WTC11 (cell line): Measurements from ENCODE around the gene HDGF. TPM values are rescaled to one million over a fixed set of nuclear protein-coding genes. Genes with fewer than 3 reads are reported as not detected.

ENCODE experiments used
- ATF1 ChIP-seq: sonication (generic); formaldehyde crosslinking; IDR thresholded peaks from 2 replicates; pipeline ENCODE4 v1.8.1; 2023; ENCODE audit warnings: mild to moderate bottlenecking, moderate library complexity, missing genetic modification reagents
- CBFB ChIP-seq: sonication (generic); formaldehyde crosslinking; IDR thresholded peaks from 2 replicates; pipeline ENCODE4 v1.8.1; 2022; ENCODE audit warnings: mild to moderate bottlenecking, low read depth, missing genetic modification reagents
- CREB1 ChIP-seq: sonication (generic); formaldehyde crosslinking; IDR thresholded peaks from 2 replicates; pipeline ENCODE4 v1.8.0; 2023; ENCODE audit warnings: mild to moderate bottlenecking, missing genetic modification reagents
- FOXP1 ChIP-seq: sonication (generic); formaldehyde crosslinking; IDR thresholded peaks from 2 replicates; pipeline ENCODE4 v1.8.0; 2022; ENCODE audit warnings: missing genetic modification reagents, mild to moderate bottlenecking, moderate library complexity, borderline replicate concordance
- GTF2I ChIP-seq: fragments of 250-450 bp; sonication (Bioruptor Pico); conservative IDR thresholded peaks from 2 replicates; pipeline ENCODE4 v1.4.0; 2021; ENCODE audit warnings: mild to moderate bottlenecking
- HMGA2 ChIP-seq: fragments of 250-450 bp; sonication (Bioruptor Pico); IDR thresholded peaks from 2 replicates; pipeline ENCODE4 v1.4.0; 2021; ENCODE audit warnings: mild to moderate bottlenecking, moderate library complexity
- JUN ChIP-seq: sonication (generic); formaldehyde crosslinking; IDR thresholded peaks from 2 replicates; pipeline ENCODE4 v1.8.0; 2023; ENCODE audit warnings: mild to moderate bottlenecking, missing genetic modification reagents
- MXD4 ChIP-seq: fragments of 250-450 bp; sonication (Bioruptor Pico); IDR thresholded peaks from 2 replicates; pipeline ENCODE4 v1.8.0; 2021; ENCODE audit warnings: mild to moderate bottlenecking, moderate library complexity, borderline replicate concordance
- NFE2L1 ChIP-seq: sonication (generic); formaldehyde crosslinking; IDR thresholded peaks from 2 replicates; pipeline ENCODE4 v1.8.1; 2023; ENCODE audit warnings: missing genetic modification reagents
- NR3C1 ChIP-seq: sonication (generic); formaldehyde crosslinking; conservative IDR thresholded peaks from 2 replicates; pipeline ENCODE4 v1.8.1; 2023; ENCODE audit warnings: low read depth, mild to moderate bottlenecking, missing genetic modification reagents
- RORB ChIP-seq: fragments of 250-450 bp; sonication (Bioruptor Pico); IDR thresholded peaks from 2 replicates; pipeline ENCODE4 v1.9.0; 2021; ENCODE audit warnings: mild to moderate bottlenecking
- SOX15 ChIP-seq: fragments of 250-450 bp; sonication (Bioruptor Pico); IDR thresholded peaks from 2 replicates; pipeline ENCODE4 v1.9.0; 2021; ENCODE audit warnings: mild to moderate bottlenecking
- TEAD1 ChIP-seq: sonication (generic); formaldehyde crosslinking; IDR thresholded peaks from 2 replicates; pipeline ENCODE4 v1.8.0; 2022; ENCODE audit warnings: mild to moderate bottlenecking, missing genetic modification reagents
- TEAD4 ChIP-seq: sonication (generic); formaldehyde crosslinking; IDR thresholded peaks from 2 replicates; pipeline ENCODE4 v1.8.0; 2022; ENCODE audit warnings: mild to moderate bottlenecking, missing genetic modification reagents
- ZBTB21 ChIP-seq: sonication (generic); formaldehyde crosslinking; IDR thresholded peaks from 2 replicates; pipeline ENCODE4 v1.8.1; 2023; ENCODE audit warnings: mild to moderate bottlenecking, missing genetic modification reagents, borderline replicate concordance
- total RNA-seq: library from RNA; stranded (reverse); gene quantifications from 3 replicates; pipeline ENCODE4 v1.2.3, GENCODE V29; 2021
- TF ChIP-seq, protein P1 (sequence below): sonication (generic); formaldehyde crosslinking; IDR thresholded peaks from 2 replicates; pipeline ENCODE4 v1.8.1; 2022; ENCODE audit warnings: mild to moderate bottlenecking, moderate library complexity, missing genetic modification reagents
- TF ChIP-seq, protein P2 (sequence below): sonication (generic); formaldehyde crosslinking; IDR thresholded peaks from 2 replicates; pipeline ENCODE4 v1.8.1; 2023; ENCODE audit warnings: mild to moderate bottlenecking, missing genetic modification reagents, moderate library complexity
- TF ChIP-seq, protein P3 (sequence below): fragments of 250-450 bp; sonication (Bioruptor Pico); conservative IDR thresholded peaks from 2 replicates; pipeline ENCODE4 v1.9.0; 2021; ENCODE audit warnings: mild to moderate bottlenecking
- TF ChIP-seq, protein P4 (sequence below): sonication (generic); formaldehyde crosslinking; IDR thresholded peaks from 2 replicates; pipeline ENCODE4 v1.8.1; 2022; ENCODE audit warnings: missing genetic modification reagents, borderline replicate concordance
- TF ChIP-seq, protein P5 (sequence below): sonication (generic); formaldehyde crosslinking; IDR thresholded peaks from 2 replicates; pipeline ENCODE4 v1.8.0; 2022; ENCODE audit warnings: mild to moderate bottlenecking, missing genetic modification reagents
- TF ChIP-seq, protein P6 (sequence below): sonication (generic); formaldehyde crosslinking; IDR thresholded peaks from 2 replicates; pipeline ENCODE4 v1.8.1; 2023; ENCODE audit warnings: mild to moderate bottlenecking, moderate library complexity, missing genetic modification reagents
- TF ChIP-seq, protein P7 (sequence below): sonication (generic); formaldehyde crosslinking; IDR thresholded peaks from 2 replicates; pipeline ENCODE4 v1.8.0; 2023; ENCODE audit warnings: mild to moderate bottlenecking, missing genetic modification reagents
- TF ChIP-seq, protein P8 (sequence below): sonication (generic); formaldehyde crosslinking; IDR thresholded peaks from 2 replicates; pipeline ENCODE4 v1.8.1; 2023; ENCODE audit warnings: mild to moderate bottlenecking, missing genetic modification reagents

Gene HDGF
- total RNA-seq, 1 experiment from 2014 or later, result 339 TPM

DNA sequence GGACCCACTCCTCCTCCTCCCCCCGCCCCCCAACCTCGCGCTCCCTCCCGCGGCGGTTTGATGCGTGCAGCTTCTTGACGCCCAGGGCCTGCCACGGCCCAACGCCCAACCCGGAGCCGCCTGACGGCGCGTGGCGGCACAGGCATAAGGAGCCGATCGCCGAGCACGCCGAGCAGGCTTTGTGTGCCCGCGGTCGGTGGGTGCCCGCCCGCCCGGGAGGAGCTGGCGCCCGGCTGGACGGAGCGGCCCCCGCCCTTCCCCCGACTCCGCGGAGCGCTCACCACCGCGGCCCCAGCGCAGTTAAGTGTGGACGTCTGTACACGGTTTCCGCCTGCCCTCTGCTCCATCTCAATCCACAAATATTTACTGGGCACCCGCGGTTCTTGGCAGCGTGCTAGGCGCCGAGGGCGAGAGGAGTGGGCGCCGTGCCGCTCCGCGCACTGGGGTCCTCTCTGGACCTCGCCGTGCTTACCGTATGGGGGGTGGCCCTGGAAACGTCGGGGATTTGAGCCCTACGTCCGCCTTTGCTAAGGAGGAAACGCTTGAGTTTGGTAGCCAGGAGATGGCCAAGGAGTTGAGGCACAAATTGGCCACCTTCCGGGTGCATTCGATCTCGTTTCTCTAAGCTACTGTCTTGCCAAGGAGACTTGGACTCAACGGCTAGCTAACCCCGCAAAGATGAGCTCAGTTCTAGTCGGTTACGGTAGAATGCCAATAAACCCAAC lies 444 bp upstream of the HDGF start (continued):
- TF ChIP-seq, protein P1, sequence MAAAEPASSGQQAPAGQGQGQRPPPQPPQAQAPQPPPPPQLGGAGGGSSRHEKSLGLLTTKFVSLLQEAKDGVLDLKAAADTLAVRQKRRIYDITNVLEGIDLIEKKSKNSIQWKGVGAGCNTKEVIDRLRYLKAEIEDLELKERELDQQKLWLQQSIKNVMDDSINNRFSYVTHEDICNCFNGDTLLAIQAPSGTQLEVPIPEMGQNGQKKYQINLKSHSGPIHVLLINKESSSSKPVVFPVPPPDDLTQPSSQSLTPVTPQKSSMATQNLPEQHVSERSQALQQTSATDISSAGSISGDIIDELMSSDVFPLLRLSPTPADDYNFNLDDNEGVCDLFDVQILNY, result peak; percentile 93
- TF ChIP-seq JUN (CRISPR knock-in tag) (no peak), TEAD4 (CRISPR knock-in tag) (no peak), RORB (CRISPR knock-in tag) (no peak), HMGA2 (no peak), MXD4 (CRISPR knock-in tag) (no peak), ATF1 (CRISPR knock-in tag) (0 out of 2 replicates have a peak, but pooled peaks have one; percentile 56), SOX15 (CRISPR knock-in tag) (no peak), TEAD1 (CRISPR knock-in tag) (peak; percentile 86), CREB1 (CRISPR knock-in tag) (no peak), NFE2L1 (CRISPR knock-in tag) (no peak; the same call in 1 of the 2 replicates), GTF2I (CRISPR knock-in tag) (no peak), NR3C1 (no peak), CBFB (CRISPR knock-in tag) (no peak), FOXP1 (CRISPR knock-in tag) (peak; percentile 54; the same call in 1 of the 2 replicates), ZBTB21 (CRISPR knock-in tag) (no peak)
- TF ChIP-seq, protein P2, sequence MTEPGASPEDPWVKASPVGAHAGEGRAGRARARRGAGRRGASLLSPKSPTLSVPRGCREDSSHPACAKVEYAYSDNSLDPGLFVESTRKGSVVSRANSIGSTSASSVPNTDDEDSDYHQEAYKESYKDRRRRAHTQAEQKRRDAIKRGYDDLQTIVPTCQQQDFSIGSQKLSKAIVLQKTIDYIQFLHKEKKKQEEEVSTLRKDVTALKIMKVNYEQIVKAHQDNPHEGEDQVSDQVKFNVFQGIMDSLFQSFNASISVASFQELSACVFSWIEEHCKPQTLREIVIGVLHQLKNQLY (CRISPR knock-in tag), result no peak
- TF ChIP-seq, protein P3, sequence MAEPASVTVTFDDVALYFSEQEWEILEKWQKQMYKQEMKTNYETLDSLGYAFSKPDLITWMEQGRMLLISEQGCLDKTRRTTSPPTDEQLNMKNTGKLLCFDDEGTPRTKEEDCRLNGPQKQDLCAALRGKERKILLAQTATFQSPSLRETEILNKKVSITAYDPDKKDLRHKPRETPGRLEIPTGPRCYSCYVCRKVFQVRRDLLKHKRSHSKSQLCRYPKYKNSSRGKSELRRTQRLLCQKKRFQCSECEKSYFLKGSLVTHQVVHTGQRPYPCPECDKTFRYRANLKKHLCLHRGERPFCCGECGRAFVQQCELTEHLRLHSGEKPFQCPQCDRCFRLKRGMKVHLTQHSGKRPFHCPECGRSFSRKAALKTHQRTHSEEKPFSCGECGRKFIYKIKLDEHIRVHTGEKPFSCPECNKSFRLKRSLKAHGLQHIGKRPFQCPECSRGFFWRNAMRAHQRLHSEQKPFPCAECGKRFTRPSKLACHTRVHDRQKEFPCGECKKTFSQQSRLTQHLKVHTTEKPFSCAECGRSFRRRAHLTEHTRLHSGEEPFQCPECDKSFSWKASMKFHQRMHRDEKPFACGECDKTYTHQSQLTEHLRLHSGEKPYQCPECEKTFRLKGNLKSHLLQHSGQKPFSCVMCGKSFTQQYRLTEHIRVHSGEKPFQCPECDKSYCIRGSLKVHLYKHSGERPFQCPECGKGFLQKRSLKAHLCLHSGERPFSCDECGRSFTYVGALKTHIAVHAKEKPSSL, result no peak
- TF ChIP-seq, protein P4, sequence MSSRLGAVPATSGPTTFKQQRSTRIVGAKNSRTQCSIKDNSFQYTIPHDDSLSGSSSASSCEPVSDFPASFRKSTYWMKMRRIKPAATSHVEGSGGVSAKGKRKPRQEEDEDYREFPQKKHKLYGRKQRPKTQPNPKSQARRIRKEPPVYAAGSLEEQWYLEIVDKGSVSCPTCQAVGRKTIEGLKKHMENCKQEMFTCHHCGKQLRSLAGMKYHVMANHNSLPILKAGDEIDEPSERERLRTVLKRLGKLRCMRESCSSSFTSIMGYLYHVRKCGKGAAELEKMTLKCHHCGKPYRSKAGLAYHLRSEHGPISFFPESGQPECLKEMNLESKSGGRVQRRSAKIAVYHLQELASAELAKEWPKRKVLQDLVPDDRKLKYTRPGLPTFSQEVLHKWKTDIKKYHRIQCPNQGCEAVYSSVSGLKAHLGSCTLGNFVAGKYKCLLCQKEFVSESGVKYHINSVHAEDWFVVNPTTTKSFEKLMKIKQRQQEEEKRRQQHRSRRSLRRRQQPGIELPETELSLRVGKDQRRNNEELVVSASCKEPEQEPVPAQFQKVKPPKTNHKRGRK (CRISPR knock-in tag), result no peak
- TF ChIP-seq, protein P5, sequence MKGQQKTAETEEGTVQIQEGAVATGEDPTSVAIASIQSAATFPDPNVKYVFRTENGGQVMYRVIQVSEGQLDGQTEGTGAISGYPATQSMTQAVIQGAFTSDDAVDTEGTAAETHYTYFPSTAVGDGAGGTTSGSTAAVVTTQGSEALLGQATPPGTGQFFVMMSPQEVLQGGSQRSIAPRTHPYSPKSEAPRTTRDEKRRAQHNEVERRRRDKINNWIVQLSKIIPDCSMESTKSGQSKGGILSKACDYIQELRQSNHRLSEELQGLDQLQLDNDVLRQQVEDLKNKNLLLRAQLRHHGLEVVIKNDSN (CRISPR knock-in tag), result peak; percentile 55; the same call in 1 of the 2 replicates
- TF ChIP-seq, protein P6, sequence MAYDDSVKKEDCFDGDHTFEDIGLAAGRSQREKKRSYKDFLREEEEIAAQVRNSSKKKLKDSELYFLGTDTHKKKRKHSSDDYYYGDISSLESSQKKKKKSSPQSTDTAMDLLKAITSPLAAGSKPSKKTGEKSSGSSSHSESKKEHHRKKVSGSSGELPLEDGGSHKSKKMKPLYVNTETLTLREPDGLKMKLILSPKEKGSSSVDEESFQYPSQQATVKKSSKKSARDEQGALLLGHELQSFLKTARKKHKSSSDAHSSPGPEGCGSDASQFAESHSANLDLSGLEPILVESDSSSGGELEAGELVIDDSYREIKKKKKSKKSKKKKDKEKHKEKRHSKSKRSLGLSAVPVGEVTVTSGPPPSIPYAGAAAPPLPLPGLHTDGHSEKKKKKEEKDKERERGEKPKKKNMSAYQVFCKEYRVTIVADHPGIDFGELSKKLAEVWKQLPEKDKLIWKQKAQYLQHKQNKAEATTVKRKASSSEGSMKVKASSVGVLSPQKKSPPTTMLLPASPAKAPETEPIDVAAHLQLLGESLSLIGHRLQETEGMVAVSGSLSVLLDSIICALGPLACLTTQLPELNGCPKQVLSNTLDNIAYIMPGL (CRISPR knock-in tag), result peak; percentile 85
- TF ChIP-seq, protein P7, sequence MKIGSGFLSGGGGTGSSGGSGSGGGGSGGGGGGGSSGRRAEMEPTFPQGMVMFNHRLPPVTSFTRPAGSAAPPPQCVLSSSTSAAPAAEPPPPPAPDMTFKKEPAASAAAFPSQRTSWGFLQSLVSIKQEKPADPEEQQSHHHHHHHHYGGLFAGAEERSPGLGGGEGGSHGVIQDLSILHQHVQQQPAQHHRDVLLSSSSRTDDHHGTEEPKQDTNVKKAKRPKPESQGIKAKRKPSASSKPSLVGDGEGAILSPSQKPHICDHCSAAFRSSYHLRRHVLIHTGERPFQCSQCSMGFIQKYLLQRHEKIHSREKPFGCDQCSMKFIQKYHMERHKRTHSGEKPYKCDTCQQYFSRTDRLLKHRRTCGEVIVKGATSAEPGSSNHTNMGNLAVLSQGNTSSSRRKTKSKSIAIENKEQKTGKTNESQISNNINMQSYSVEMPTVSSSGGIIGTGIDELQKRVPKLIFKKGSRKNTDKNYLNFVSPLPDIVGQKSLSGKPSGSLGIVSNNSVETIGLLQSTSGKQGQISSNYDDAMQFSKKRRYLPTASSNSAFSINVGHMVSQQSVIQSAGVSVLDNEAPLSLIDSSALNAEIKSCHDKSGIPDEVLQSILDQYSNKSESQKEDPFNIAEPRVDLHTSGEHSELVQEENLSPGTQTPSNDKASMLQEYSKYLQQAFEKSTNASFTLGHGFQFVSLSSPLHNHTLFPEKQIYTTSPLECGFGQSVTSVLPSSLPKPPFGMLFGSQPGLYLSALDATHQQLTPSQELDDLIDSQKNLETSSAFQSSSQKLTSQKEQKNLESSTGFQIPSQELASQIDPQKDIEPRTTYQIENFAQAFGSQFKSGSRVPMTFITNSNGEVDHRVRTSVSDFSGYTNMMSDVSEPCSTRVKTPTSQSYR (CRISPR knock-in tag), result peak; percentile 64; the same call in 1 of the 2 replicates
- TF ChIP-seq, protein P8, sequence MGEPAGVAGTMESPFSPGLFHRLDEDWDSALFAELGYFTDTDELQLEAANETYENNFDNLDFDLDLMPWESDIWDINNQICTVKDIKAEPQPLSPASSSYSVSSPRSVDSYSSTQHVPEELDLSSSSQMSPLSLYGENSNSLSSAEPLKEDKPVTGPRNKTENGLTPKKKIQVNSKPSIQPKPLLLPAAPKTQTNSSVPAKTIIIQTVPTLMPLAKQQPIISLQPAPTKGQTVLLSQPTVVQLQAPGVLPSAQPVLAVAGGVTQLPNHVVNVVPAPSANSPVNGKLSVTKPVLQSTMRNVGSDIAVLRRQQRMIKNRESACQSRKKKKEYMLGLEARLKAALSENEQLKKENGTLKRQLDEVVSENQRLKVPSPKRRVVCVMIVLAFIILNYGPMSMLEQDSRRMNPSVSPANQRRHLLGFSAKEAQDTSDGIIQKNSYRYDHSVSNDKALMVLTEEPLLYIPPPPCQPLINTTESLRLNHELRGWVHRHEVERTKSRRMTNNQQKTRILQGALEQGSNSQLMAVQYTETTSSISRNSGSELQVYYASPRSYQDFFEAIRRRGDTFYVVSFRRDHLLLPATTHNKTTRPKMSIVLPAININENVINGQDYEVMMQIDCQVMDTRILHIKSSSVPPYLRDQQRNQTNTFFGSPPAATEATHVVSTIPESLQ (CRISPR knock-in tag), result no peak
